ENCODE results near the gene PPIP5K2.

PPIP5K2 gene

GRCh38 chr5:103232393-103232999 is 112.4 kb downstream of the PPIP5K2 start:
- TF ChIP-seq CTCF (conservative IDR thresholded peaks at IDR 0.05; ENCODE audit: control insufficient read depth, insufficient read depth, low read depth, low read length), result peak; percentile 91

GRCh38 chr5:103234239-103234975 is 114.3 kb downstream of the PPIP5K2 start:
- no peak overlapping the region for H3K4me3 ChIP-seq (ENCODE audit: control insufficient read depth, low read depth, low read length)
- DNase-seq (ENCODE audit: low read depth), result peak; percentile 11
- TF ChIP-seq CTCF (conservative IDR thresholded peaks at IDR 0.05; ENCODE audit: control insufficient read depth, insufficient read depth, low read depth, low read length), result no peak

More at GRCh38 chr5:103232393-103232999, 112.4 kb downstream of the PPIP5K2 start:
- peak; percentile 55 for DNase-seq (ENCODE audit: low read depth)
- no peak overlapping the region for H3K4me3 ChIP-seq (ENCODE audit: control insufficient read depth, low read depth, low read length)

- no peak overlapping the region for H3K4me3 ChIP-seq (ENCODE audit: control insufficient read depth, low read depth, low read length)
- TF ChIP-seq CTCF (conservative IDR thresholded peaks at IDR 0.05; ENCODE audit: control insufficient read depth, insufficient read depth, low read depth, low read length), result no peak
- no peak for DNase-seq (ENCODE audit: low read depth)
Observed at GRCh38 chr5:103235891-103236290, 115.8 kb downstream of the PPIP5K2 start.

GRCh38 chr5:103237778-103238177 is 117.7 kb downstream of the PPIP5K2 start:
- H3K4me3 ChIP-seq (ENCODE audit: control insufficient read depth, low read depth, low read length), result no peak overlapping the region
- no peak for TF ChIP-seq CTCF (conservative IDR thresholded peaks at IDR 0.05; ENCODE audit: control insufficient read depth, insufficient read depth, low read depth, low read length)
- no peak for DNase-seq (ENCODE audit: low read depth)

GRCh38 chr5:103243665-103244064 is 123.6 kb downstream of the PPIP5K2 start:
- no peak for TF ChIP-seq CTCF (conservative IDR thresholded peaks at IDR 0.05; ENCODE audit: control insufficient read depth, insufficient read depth, low read depth, low read length)
- H3K4me3 ChIP-seq (ENCODE audit: control insufficient read depth, low read depth, low read length), result no peak overlapping the region
- no peak for DNase-seq (ENCODE audit: low read depth)

- no peak overlapping the region for H3K4me3 ChIP-seq (ENCODE audit: control insufficient read depth, low read depth, low read length)
- no peak for DNase-seq (ENCODE audit: low read depth)
- TF ChIP-seq CTCF (conservative IDR thresholded peaks at IDR 0.05; ENCODE audit: control insufficient read depth, insufficient read depth, low read depth, low read length), result no peak
Observed at GRCh38 chr5:103244398-103244797, 124.3 kb downstream of the PPIP5K2 start.
